NCI-H82 (cell line): ENCODE results near the gene KIF5A.

ENCODE experiments used
- DNase-seq: peaks from one replicate; lab custom pipeline; 2025; lab: John Stamatoyannopoulos, UW

Gene KIF5A

DNA sequence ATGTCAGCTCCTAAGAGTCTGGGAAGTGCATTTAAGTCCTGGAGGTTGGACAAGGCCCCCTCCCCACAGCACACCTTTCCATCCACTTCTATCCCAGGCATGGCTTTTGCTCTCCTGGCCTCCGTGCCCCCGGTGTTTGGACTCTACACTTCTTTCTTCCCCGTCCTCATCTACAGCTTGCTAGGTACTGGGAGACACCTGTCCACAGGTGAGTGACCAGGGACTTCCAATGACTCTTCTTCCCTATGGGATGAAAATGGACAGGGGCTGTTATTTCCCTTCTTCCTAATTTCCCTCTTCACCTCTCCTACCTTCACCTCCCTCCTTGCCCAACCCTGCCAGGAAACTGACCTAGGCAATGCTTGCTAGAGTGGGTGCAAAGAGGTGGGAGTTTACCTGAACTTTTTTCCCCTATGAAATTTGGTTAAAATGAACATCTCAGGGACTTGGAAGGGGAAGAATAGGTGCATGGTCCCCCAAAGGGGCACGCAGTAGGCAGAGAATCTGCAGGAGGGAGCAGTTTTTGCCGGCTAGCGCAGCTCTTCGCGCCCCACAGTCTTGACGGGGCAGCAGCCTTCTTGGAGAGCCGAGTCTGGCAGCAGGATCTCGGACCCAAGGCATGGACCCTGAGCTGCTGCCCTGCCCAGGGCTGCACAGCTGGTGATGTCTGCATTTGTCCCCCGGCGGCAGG lies 70.5 kb downstream of the KIF5A start:
- no peak for DNase-seq

DNA sequence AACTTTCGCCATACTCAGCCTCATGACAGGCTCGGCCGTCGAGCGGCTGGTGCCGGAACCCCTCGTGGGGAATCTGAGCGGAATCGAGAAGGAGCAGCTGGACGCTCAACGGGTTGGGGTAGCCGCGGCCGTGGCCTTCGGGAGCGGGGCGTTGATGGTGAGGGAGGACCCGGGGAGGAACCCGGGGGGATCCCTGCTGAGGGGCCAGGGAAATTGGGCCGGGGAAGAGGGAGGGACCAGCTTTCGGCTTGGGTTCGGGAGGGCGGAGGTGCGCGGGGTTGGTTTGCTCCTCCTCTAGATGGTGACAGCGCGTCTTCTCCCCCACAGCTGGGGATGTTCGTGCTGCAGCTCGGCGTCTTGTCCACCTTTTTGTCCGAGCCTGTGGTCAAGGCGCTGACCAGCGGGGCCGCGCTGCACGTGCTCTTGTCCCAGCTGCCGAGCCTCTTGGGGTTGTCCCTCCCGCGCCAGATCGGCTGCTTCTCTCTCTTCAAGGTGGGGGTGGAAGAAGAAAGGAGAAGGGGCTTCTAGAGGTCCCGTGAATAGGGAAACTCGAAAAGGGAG lies 71.2 kb downstream of the KIF5A start:
- DNase-seq, result no peak

DNA sequence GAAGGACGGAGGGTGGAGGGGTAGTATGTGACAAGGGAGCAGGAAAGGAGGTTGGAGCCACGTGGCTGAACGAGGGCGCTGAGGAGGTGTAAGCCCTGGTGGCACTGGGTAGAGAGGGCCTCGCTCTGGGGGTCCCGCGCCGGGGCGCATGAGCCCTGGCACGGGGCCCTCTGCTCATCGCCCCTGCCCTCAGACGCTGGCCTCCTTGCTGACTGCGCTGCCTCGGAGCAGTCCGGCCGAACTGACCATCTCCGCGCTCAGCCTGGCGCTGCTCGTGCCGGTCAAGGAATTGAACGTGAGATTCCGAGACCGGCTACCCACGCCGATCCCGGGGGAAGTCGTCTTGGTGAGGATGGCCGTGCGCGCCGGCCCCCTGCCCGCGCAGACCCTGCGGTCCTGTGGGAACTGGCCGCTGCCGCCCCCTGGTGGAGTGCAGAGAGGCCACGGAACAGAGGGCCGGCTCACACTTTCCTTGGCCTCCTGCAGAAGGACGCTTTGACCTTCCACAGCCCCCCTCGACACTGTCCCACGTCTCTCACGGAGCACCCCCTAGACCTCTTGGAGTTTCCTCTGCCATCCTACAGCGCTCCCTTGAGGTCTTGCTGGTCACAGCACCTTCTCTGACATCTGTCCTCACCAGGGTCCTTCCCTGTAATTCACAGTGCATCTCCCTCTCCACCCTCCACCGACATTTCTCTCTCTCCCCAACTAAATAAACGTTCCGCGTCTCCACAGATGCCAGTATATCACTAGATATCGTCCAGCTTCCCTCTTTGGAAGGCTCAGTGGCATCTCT lies 71.9 kb downstream of the KIF5A start:
- peak; percentile 78 for DNase-seq

DNA sequence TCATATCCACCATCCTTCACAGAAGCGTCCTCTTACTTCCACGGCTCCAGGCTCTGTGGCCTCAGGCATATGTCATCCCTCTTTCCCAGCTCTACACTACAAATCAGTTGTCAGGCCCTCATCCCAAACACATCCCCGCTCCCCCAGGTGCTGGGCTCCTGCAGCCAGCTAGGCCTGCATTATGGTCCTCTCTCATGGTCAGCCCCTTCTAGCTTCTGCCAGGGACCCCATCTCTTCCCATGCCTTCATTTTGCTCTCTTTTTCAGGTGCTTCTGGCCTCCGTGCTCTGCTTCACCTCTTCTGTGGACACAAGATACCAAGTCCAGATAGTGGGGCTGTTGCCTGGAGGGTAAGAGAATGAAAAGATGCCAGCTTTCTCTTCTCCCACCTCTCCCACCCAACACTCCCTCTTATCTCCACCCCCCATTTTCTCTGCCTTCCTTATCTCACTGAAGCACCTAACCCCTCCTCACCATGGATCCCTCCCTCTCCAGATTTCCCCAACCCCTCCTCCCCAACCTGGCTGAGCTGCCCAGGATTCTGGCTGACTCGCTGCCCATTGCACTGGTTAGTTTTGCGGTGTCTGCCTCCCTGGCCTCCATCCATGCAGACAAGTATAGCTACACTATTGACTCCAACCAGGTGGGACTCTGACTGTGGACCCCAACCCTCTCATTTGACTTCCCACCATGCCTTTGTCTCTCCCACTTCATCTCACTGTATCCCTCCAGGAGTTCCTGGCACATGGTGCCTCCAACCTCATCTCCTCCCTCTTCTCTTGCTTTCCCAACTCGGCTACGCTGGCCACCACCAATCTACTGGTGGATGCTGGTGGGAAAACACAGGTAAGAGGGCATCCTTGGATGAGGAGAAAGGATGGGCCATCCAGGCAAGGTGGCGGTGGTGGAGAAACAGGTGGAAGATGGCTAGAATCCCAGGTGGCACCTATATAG lies 72.7 kb downstream of the KIF5A start:
- DNase-seq, result no peak

DNA sequence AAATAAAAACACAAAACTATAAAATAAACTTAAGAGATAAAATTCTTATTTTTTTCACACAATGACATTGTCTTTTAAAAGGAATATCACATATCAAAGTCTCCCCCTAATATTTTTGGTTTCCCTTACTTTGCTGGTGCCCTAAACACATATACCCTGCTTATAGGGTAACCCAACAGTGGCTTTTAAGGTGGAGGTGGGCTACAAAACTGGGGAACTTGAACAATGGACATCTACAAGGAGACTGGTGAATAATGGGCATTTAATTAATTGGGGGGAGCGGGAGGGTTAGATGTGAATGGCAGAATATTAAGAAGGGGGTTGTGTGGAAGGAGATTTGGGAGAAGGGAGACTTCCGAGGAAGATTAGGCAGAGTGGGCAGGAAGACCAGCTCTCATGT lies 73.5 kb downstream of the KIF5A start:
- DNase-seq, result no peak

DNA sequence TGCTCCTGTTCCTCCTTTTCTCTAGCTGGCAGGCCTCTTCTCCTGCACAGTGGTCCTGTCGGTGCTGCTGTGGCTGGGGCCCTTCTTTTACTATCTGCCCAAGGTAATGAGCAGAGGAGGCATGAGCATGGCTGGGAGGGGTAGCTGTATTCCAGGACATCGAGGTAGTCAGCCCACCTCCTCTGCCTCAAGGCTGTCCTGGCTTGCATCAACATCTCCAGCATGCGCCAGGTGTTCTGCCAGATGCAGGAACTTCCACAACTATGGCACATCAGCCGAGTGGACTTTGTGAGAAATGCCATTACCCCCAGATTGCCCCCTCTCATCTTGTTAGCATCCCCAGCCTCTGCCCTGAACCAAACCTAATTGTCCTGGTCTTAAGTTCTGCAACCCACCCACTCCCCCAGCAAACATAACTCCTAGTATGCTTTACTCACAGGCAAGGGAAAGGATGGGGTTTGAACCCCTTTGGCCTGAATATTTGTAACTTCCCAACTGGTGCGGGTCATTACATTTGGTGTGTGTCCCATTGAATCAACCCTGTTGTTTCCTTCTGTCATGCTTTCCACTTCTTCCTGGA lies 74.1 kb downstream of the KIF5A start:
- DNase-seq, result no peak

DNA sequence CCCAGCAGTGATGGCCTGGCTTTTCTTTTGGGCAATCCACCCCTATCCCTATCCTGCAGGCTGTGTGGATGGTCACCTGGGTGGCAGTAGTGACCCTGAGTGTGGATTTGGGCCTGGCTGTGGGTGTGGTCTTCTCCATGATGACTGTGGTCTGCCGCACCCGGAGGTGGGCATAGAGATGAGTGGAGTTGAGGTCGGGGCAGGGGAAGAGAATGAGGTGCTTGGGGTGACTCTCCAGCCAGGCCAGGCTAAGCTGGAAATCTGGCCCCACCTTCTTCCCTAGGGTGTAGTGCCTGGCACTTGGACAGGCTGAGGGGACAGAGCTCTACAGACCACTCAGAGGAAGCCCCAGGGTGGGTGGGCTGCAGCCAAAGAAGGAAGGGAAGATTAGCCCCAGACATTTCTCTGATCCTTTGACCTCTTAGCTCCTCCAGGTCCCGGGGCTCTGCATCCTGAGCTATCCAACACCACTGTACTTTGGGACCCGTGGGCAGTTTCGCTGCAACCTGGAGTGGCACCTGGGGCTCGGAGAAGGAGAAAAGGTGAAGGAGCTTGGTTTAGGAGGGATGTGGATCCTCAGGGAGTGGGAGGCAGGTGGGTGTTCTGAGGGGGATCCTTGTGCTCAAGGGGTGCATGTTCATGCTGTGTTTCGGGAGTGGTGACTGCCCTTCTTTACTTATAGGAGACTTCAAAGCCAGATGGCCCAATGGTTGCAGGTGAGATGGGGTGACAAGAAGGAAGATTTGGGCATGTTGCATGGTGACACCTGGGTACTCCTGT lies 74.8 kb downstream of the KIF5A start:
- DNase-seq, result no peak

DNA sequence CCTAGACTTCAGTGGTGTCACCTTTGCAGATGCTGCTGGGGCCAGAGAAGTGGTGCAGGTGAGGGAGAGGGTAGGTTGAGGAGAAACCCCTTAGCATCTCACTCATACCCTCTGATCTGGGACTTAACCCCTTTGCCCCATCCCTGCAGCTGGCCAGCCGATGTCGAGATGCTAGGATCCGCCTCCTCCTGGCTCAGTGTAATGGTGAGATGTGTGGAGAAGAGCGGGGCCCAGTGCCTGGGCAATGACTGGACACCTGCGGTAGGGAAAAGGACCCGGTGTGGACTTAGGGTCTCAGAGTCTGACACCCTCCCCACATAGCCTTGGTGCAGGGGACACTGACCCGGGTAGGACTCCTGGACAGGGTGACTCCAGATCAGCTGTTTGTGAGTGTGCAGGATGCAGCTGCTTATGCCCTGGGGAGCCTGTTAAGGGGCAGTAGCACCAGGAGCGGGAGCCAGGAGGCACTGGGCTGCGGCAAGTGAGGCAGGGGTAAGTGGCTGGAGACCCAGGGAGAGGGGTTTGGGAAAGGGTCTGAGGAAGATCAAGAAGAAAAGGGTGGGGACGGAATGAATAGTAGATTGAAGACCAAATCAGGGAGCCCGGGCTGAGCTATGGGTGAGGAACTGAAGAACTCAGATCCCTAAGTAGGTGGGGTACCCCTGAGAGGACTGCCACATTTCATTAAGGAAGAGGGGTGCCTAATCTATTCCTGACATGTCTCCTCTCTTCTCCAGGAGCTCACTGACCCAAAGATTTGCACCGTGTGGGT lies 75.6 kb downstream of the KIF5A start:
- DNase-seq, result no peak

DNA sequence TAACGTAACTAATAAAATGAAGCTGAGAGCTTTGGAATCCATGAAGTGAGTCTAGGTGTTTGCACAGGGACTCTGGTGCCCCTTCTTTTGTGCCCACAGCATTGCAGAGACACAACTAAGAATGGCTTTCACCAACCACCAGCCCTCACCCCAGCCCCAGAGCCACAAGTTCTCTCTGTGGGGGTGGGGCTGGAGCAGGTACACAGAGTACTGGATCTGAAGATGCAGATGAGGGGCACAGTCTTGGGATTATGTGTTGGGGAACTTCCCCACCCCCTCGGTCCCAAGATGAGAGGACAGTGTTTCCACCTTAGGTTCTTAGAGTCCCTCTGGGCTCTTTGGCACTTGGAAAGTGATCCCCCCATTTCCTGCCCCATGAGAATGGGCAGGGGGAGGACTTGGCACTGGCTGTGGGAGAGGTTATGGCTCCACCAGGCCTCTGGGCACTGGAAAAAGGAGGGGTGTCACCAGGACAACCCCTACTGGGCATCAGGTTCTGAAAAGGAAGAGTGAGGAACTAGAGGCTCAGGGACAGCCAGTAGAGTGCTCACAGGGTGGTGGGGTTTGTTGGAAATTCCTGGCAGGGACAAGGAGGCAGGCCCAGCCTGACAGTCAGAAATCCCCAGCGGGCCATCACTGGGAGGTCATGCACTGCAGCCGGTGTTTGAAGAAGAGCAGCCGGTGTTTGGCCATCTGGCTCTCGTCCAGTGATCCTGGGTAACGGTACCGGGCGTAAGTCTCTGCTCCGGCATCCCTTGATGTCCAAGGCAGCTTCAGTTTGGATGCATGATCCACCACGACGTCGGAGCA lies 76.5 kb downstream of the KIF5A start:
- no peak for DNase-seq

DNA sequence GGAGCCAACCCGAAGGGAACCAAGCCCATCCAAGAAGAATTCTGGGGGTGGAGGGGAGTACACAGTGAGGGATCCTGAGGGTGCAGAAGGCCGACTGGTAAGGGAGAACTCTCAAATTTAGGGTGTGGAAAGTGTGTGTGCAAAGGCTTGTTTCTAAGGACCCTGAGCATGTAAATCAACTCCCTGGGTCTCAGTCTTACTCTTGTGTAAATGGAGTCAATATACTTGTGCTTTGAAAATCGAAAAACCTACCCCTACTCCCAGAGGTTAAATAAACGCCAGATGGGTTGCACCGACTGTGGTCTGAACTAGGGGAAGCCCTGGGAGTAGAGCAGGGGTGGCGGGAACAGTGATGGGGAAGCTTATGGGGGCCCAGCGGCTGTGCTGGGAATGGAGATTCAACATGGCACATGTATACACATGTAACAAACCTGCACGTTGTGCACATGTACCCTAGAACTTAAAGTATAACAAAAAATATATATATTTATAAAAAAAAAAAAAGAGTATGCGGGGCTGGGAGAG lies 77.1 kb downstream of the KIF5A start:
- no peak for DNase-seq

DNA sequence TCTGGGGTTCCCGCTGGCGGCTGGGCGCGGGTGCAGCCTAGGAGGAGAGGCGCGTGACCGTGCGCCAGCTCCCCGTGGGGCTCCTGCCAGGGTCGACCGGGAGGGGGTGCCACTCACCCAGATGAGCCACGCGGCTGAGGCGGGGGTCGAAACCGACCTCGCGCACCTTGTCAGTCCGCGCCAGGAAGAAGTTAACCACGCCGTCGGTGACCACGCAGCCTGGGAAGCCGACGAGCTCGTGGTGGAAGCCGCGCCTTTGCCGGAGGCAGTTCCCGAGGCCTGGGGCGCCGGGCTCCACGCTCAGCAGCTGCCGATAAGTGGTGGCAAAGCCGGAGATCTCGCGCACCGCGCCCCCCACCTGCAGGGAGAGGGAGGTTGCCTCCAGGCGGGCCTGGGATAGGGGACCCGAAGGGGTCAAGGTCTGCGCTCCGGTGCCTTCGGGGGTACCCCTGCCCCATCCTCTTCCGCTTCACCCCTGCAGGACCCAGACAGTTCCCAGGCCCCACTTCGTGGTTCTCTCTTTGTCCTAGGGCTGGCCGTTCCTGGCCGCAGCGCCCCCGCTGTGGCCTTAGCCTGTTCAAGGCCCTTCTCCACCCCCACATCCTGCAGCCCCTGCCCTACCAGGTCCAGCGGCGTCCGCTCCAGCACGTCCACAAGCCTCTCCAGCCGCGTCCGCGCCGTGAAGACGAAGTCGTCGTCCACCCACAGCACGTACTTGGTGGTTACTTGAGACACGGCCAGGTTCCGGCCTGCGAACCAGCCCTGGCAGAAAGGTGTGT lies 77.8 kb downstream of the KIF5A start:
- no peak for DNase-seq

DNA sequence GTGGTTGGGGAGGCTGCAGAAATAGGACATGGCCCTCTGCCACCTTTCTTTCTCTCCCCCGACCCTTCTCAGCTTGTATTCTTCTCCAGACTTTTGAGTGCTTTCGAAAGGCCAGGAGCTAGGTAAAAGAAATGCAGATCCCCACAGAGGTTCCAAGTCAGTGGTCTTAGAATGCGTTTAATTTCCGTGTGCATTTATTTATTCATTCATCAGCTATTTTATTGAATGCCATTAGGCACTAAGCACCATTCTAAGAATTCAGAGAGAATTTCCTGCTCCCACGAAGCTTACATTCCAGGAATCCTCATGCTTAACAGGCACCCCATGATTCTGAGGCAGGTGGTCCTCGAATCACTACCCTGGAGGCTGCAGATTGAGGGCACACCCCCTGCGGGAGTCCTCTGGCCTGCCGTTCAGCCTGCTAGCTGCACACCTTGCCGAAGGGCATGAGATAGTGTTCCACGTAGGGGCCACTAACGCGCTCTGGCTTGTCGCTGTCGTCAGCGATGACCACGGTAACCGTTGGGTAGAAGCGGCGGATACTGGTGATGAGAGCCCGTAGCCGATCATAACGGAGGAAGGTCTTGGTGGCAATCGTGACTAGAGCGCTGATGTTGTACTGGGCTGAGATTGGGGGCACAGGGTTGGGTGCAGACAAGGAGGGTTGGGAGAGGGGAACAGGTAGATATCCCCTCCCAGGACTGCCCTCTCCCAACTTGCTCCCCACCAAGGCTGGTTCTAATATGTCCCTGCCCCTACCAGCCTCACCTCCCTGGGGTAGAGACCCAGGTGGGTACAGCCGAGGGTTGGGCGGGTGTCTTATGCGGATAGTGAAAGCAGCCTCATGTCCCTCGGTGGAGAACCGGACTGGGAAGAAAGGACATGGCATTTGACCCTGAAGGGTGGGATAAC lies 78.7 kb downstream of the KIF5A start:
- DNase-seq, result no peak

DNA sequence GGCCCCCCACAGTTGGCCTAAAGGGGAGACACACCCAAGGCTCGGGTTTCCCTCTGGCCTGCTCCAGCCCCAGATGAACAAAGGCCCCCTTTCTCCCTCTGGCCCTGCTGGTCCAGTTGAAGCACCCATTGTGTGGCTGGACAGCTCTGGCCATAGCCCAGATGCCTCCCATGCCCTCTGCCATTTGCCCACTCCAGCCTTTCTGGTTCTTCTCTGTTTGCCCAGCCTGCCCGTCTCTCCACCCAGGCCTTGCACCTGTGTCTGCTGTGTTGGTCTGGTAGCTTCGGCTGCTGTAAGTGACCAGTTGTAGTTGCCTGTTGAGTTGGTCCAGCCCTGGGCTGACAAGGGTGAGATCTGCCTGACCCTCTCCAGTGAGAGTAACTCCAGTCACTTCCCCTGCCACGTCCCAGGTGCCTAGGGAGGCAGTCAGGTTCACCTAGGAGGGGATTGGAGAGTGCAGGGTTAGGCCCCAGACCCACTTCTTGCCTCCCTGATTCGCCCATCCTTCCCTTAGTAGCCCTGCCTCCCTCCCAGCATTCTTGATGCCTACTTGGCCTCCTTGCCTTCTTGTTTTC lies 80.1 kb downstream of the KIF5A start:
- no peak for DNase-seq

DNA sequence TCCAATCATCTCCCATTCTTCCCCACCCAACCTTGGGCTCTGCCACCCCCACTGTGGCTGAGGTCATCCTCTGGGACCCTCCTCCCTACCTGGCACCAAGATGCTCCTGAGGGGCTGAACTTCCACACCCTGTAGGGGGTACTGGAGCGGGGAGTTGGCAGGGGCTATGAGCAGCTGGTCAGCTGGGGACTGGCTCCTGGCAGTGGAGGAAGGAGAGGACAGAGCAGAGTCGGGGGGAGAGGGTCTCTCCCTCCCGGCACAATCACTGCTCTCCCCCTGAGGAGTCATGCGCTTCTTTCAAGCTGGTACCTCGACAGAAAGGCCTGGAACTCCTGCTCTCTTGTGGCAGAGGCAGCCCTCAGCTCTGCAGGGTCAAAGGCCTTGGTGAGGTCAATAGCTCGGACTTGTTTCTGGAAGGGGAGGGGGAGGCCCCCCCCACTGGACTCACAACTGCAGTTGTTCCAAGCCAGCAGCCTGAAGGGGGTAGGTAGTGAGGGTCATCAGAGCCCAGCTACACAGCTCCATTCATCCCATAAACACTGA lies 81.1 kb downstream of the KIF5A start:
- DNase-seq, result no peak

DNA sequence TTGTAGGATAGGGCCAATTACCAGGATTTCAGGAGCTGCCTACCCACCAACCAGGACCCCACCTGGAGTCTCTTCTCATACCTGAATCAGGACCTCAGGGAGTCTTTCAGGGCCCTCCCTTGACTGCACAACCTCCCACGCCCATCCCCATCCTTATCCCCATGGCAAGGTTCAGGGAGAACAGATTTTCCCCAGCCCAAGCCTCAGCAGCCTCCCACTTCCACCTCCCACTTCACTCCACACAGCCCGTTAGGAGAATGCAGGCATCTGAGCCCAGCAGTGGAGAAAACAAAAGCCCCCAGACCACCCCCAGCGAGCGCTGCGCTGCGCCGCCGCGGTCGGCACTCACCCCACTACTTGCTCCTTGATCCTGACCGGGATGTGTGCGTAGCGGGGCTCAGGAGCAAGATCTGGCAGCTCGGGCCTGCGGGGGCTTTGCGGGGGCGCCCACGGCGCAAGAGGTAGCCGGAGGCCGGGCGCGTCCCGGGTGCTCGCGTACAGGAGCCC lies 81.8 kb downstream of the KIF5A start:
- DNase-seq, result no peak
